ENCODE measurements around the gene CHST9. TPM values are rescaled to one million over a fixed set of nuclear protein-coding genes. Genes with fewer than 3 reads are reported as not detected.

CHST9 gene
- total RNA-seq, 1 experiment from 2014 or later, result 3.5 TPM

GRCh38 chr18:26992926-26993325, 192.2 kb downstream of the CHST9 start:
- Histone ChIP-seq H3K56ac (ENCODE audit: insufficient read length, low read depth, low read length) (no peak overlapping the region), H2BK12ac (ENCODE audit: insufficient read length, low read depth, low read length) (no peak overlapping the region), H3K9ac (ENCODE audit: extremely low read depth, insufficient read length, low read length) (no peak overlapping the region), H3K4ac (ENCODE audit: low read depth, low read length) (no peak overlapping the region), H3K14ac (ENCODE audit: insufficient read depth, low read length) (no peak overlapping the region), H2AFZ (ENCODE audit: low read length) (no peak overlapping the region), H2AK5ac (ENCODE audit: insufficient read length, low read length) (no peak overlapping the region), H2BK120ac (ENCODE audit: low read depth, low read length, poor library complexity, severe bottlenecking) (no peak overlapping the region), H3K27ac (ENCODE audit: insufficient read length, low read depth, low read length) (no peak overlapping the region), H3K23me2 (ENCODE audit: insufficient read length, low read depth, low read length, poor library complexity, severe bottlenecking) (no peaks in the 10 kb centered on the region), H2BK5ac (ENCODE audit: insufficient read length, low read length) (no peak overlapping the region), H3K79me1 (ENCODE audit: insufficient read depth, low read depth, low read length, poor library complexity, severe bottlenecking) (no peaks in the 10 kb centered on the region), H4K91ac (ENCODE audit: insufficient read length, low read depth, low read length) (no peak overlapping the region), H4K20me1 (ENCODE audit: control insufficient read depth, insufficient read depth, insufficient read length) (no peaks in the 10 kb centered on the region), H4K5ac (ENCODE audit: insufficient read length, low read depth, low read length) (no peak overlapping the region), H3K27me3 (ENCODE audit: insufficient read depth, low read length) (no peaks in the 10 kb centered on the region), H3T11ph (ENCODE audit: low read length) (no peak overlapping the region), H3K9me3 (ENCODE audit: control insufficient read depth, low read depth, low read length) (no peaks in the 10 kb centered on the region), H3K18ac (ENCODE audit: insufficient read length, low read depth, low read length) (no peak overlapping the region), H3K79me2 (ENCODE audit: insufficient read depth, low read length) (no peaks in the 10 kb centered on the region), H3K23ac (ENCODE audit: insufficient read length, low read depth, low read length) (no peak overlapping the region), H2BK20ac (ENCODE audit: low read depth, low read length, poor library complexity, severe bottlenecking) (no peak overlapping the region), H2BK15ac (ENCODE audit: low read depth, low read length) (no peak overlapping the region), H3K4me2 (ENCODE audit: insufficient read depth, insufficient read length, low read length) (no peak overlapping the region), H3K4me1 (ENCODE audit: insufficient read depth, low read length) (no peaks in the 10 kb centered on the region), H4K8ac (replicated peaks; ENCODE audit: insufficient read length, low read depth, low read length) (no peak overlapping the region)
- no peak overlapping the region for H3K27ac Mint-ChIP-seq
- H3K4me3 Mint-ChIP-seq, result no peak overlapping the region
- TF ChIP-seq, protein P1, sequence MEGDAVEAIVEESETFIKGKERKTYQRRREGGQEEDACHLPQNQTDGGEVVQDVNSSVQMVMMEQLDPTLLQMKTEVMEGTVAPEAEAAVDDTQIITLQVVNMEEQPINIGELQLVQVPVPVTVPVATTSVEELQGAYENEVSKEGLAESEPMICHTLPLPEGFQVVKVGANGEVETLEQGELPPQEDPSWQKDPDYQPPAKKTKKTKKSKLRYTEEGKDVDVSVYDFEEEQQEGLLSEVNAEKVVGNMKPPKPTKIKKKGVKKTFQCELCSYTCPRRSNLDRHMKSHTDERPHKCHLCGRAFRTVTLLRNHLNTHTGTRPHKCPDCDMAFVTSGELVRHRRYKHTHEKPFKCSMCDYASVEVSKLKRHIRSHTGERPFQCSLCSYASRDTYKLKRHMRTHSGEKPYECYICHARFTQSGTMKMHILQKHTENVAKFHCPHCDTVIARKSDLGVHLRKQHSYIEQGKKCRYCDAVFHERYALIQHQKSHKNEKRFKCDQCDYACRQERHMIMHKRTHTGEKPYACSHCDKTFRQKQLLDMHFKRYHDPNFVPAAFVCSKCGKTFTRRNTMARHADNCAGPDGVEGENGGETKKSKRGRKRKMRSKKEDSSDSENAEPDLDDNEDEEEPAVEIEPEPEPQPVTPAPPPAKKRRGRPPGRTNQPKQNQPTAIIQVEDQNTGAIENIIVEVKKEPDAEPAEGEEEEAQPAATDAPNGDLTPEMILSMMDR (conservative IDR thresholded peaks at IDR 0.05), result no peak
- peaks cover 0 to 14% (median 2%) of the 10 kb centered on the region in 3 experiments; a peak in 4 of 7 replicates for H3K36me3 Mint-ChIP-seq (ENCODE audit: insufficient read depth in 1 of 3, low read depth in 3 of 3)
- WGBS (ENCODE audit: extremely low coverage, insufficient read length, low lambda C conversion rate), result no CpG with 5 or more reads among the region's 2 CpGs
- H3K27me3 Mint-ChIP-seq (ENCODE audit: low read depth), result no peaks in the 10 kb centered on the region; the same call in 1 of the 2 replicates
- peaks cover 3 to 7% of the 10 kb centered on the region in 2 experiments; a peak in 4 of 5 replicates for H3K9me3 Mint-ChIP-seq
- no peak for DNase-seq
- no peaks in the 10 kb centered on the region for H3K4me1 Mint-ChIP-seq

Data from H9 (cell line).